NCI-H2196 treated with DMSO at 0.1 percent for 48 hours (cell line): ENCODE data around the gene KIF25.
"Not testable (repeated sequence)": the region's sequence is repeated elsewhere in the genome, so short reads cannot be mapped to it uniquely, and the experiment has no call there.

Experiments used
- DNase-seq: peaks from one replicate; lab custom pipeline; 2025; ENCODE audit not compliant: unreplicated experiment; lab: John Stamatoyannopoulos, UW

Gene KIF25

DNA sequence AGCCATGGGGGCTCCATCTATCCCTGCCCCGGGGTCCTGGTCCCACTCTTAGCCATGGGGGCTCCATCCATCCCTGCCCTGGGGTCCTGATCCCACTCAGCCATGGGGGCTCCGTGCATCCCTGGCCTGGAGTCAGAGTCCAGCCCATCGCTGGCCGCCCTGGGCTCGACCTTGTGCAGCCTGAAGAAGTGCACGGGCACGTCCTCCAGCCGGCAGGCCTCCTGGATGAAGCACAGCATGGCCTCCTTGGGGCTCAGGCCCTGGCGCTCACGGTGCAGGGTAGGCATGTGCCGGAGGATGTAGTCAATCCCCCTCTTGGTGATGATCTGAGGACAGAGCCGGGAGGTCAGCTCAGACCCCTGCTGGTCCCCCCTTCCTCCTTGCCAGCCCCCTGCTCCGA is 66.0 kb downstream of the KIF25 start:
- DNase-seq = no peak

DNA sequence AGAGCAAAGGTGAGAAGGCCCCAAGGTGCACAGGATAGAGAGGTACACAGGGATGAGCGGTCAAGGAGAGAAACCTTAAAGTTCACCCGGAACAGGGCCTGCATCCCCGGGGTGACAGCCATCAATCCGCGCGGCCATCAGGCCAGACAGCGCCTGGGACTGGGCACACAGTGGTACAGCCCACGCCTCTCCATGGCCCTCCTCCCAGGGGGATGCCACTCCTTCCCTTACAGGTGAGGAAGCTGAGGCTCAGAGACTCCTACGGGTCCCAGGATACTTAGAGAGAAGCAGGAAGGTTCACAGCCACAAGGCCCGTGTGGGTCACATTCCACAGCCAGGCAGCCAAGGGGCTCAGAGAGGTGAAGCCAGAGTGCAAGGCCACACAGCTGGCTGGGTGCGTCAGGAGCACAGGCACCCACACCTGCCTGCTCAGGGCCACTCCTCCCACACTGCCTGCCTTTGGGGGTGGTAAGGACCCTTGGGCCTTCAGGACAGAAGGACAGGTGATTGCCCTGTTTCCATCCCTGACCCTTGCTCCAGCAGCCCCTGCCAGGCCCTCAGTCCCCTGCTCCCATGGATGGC is 66.8 kb downstream of the KIF25 start:
- DNase-seq = no peak

DNA sequence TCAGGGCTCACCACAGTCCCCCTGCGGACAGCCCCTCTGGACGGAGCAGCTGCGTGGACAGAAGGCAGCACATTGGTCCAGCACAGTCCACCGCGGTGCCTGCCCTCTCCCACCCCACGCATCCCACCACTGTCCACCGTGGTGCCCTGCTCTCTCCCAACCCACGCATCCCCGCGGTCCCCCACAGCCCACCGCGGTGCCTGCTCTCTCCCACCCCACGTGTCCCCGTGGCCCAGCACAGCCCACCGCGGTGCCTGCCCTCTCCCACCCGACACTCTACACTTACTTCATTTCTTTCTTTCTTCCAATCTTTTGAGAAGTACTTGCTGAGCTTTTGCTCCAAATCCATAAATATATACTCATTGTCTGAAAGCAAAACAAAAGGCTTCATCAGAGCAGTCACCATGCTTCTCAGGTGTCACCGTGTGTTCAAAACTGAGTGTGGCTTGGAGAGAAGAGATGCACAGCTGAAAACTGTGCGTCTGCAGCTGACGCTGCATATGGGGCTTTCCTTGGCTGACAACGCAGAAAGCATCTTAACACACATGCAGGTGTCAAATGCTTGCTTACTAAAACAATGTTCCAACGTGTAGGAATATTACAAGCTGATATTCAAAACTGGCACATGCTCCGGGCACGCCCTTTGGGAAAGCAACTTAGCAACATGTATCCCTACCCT is 69.7 kb downstream of the KIF25 start:
- DNase-seq = no peak

DNA sequence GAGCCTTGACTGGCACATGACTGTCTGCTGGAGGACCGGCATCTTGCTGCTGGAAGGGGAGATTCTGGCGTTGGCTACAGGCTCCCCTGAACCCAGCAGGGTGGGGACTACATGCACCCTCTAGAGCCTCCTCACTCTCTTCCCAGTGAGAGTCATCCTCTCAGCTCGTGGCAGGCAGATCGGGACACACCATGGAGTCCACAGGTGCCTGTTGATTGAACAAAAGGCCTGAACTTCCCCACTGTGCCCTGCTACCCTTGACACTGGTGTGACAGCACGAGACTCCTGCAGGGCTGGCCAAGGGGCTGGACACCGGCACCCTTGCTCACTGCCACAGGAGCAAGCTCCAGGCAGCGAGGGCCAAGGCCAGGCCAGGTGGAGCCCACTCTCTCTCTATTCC is 73.3 kb downstream of the KIF25 start:
- no peak for DNase-seq

DNA sequence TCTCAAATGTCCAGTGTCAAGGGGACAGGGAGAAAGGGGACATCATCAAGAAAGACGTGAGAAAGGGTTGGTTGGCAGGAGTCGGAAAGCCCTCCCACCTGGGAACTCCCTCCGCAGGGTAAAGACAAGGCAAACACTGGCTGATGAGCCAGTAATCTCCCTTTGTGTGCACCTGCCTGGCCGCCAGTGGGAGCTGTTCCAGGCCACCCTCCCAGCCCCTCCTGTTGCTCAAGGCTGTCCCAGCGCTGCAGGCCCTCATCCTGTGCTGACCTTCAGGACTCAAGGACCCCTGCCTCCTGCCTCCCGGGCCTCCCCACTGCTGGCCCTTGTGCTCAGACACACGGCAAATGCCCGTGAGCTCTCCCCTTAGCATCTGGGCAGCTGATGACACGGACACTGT is 74.1 kb downstream of the KIF25 start:
- no peak for DNase-seq

DNA sequence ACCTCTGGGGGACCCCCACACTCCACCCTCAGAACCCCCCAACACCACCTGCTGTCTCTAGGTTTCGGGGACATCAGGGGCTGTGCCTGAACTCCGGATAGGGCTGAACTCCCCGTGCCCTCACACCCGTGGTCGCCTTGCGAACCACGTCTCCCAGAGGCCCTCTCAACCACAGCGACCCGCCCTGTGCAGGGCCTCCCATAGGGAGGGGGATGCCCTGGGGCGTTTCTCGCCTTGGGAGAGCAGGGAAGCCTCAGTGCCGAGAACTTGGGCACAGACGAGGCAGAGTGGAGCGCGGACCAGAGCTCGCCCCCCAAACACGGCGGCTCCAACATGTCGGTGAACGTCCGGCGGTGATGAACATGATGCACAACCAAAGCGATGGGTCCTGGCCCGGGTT is 74.8 kb downstream of the KIF25 start:
- no peak for DNase-seq

DNA sequence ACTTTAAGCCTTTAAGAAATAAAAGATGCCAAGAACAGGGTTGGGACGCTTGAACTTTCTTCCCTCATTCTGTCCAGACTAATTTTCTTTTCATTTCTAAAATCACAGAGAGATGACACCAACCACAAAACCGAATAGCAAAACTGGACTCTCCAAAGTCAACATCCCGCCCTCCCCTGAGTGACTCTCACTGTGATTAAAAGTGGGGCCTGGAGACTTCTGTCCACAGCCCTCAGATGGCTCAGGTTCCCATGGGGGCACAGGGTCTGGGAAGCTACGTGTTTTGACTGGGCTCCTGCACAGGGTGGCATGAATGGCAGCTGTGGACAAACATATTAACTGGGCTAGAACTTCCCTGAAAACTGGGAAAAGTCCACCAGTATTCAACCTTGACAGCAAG is 75.3 kb downstream of the KIF25 start:
- DNase-seq = no peak

DNA sequence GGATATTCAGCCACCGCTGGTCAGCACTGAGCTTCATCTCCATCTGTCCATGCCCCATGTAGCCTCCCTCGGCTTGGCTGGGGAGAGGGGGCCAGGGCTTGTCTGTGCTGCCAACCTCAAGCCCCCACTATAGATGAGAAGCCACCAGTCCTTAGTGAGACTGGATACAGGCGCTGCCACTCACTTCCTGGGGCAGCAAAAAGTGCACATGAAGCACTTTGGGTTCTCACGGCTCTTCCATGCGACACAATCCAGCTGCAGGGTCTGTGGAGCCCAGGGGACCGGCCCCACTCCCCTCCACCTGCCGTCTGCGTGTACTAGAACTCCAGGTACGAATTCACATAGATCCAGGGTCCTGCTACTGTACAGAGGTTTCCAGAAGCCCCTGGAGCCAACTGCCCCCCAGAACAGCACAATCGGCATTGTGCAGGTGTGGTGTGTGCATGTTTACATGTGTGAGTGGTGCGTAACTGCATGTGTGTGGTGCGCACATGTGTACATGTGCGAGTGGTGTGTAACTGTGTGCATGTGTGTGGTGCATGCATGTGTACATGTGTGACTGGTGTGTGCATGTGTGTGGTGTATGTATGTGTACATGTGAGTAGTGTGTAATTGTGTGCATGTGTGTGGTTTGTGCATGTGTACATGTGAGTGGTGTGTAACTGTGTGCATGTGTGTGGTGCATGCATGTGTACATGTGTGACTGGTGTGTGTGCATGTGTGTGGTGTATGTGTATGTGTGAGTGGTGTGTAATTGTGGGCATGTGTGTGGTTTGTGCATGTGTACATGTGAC is 76.7 kb downstream of the KIF25 start:
- DNase-seq = no peak

DNA sequence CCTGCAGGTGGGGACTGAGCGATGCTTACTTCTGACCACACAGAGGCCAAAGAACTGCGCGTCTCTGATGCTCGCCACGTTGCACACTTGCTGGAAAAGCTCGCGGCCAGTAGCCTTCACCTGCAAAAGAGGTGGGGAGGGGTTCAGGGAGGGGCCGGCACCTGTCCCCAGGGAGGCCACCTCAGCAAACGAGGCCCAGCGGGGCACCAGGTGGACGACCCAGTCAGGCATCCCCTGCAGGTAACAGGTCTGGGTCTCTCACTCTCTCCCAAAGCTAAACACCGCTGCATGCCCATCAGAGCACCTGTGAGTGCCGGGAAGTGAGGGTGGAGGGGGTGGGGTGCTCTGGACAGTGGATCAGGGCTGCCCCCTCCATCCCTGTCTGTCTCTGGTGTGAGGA is 77.7 kb downstream of the KIF25 start:
- no peak for DNase-seq

DNA sequence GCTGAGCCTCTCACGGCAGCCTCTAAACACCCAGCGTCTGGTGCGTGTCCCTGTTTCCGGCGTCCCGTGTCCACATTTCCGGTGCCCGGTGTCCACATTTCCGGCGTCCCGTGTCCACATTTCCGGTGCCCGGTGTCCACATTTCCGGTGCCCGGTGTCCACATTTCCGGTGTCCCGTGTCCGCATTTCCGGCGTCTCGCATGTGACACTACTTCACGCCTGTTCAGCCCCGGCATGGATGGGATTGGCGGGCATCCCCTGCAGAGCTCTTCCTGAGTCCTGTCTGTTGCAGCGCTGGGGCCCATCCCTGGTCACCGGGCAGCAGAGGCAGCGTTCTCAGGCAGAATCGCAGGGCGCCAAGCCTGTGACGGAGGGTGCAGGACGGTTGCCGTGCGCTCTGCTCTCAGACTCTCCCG is 78.3 kb downstream of the KIF25 start:
- no peak for DNase-seq

DNA sequence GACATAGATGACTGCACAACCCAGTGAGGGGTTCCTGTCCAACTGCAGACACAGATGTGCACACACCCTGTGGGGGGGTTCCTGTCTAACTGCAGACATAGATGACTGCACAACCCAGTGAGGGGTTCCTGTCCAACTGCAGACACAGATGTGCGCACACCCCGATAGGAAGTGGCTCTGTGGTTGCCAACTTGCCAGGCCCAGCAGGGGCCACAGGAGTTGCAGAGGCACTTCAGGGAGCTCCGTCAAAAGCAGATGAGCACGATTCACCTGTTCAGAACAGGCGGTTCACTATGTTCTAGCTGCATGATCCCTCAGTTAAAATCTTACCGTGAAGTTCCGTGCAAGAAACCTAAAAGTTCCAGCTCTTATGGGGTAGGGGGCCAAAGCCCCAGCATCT is 79.9 kb downstream of the KIF25 start:
- DNase-seq = not testable (repeated sequence)

DNA sequence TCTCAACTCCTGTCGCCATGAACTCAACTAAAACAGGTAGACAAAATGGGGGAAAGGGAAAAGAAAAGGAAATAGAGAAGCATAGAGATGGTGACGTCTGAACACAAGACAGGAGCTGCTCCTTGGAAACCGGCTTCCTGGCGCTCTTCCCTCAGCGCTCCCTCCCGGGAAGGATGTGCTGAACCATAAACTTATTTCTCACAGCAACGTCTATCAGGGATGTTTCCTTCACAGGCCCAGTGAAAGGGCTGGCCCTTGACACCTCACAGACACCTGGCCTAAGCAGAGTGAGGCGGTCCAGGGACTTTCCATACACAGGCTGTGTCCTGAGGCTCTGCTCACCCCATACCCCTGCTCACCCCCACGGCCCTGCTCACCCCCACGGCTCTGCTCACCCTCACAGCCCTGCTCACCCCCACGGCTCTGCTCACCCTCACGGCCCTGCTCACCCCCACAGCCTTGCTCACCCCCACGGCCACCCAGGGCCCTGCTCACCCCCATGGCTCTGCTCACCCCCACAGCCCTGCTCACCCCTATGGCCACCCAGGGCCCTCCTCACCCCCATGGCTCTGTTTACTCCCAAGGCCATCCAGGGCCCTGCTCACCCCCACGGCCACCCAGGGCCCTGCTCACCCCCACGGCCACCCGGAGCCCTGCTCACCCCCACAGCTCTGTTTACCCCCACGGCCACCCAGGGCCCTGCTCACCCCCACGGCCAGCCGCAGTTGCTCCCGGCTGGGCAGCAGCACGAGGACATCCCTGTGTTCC is 80.9 kb downstream of the KIF25 start:
- DNase-seq = no peak

DNA sequence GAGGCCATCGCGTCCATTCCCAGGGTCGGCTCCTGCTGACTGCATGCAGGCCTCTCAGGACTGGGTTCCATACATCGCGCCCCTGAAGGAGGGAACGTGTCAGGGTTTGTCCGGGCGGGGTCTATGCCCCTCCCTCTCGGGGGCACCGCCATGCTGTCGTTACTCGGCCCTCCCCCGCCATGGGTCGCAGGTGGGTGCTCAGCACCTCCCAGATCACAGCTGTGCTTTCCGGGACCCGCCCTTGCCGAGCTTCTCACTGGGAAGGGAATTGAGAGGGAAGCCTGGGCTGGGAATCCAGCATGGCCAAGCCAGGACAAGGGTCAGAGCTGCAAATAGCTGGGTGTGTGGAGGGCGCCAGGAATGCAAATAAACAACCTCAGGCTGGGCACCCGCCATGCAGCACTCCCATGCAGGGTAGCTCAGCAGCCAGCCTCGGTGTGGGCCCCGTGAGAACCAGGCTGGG is 81.5 kb downstream of the KIF25 start, which contains the start of gene FRMD1:
TSS of gene FRMD1 (minus strand) at position 270 of the 463 bp plus-strand sequence. CDS start at position 152, 118 bp downstream.
- no peak for DNase-seq

DNA sequence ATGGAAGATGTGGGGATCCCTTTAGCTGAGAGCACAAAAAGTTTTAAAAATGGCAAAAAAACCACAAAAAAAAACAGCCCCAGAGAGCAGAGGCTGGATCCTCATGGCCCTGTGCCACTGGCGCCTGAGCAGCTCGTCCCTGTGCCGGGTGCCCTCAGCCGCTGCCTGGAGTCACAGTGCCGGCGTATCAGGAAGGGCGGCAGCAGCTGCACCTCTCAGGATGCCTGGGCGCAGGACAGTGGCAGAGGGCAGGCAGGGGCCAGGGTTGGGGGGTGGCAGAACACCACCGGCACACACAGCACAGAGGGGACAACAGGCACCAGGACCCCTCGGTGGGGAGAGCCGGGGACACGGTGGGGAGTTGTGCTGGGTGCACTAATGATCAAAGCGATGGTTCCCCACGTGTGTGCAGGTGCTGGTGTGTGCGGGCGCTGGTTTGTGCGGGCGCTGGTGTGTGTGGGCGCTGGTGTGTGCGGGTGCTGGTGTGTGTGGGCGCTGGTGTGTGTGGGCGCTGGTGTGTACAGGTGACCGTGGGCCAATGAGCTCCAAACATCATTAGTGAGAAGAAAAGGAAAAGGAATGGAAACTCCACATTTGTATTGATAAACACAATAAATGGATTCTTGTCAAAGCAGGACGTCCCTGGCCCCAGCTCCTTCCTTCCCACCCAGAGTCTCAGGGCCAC is 83.1 kb downstream of the KIF25 start:
- no peak for DNase-seq

DNA sequence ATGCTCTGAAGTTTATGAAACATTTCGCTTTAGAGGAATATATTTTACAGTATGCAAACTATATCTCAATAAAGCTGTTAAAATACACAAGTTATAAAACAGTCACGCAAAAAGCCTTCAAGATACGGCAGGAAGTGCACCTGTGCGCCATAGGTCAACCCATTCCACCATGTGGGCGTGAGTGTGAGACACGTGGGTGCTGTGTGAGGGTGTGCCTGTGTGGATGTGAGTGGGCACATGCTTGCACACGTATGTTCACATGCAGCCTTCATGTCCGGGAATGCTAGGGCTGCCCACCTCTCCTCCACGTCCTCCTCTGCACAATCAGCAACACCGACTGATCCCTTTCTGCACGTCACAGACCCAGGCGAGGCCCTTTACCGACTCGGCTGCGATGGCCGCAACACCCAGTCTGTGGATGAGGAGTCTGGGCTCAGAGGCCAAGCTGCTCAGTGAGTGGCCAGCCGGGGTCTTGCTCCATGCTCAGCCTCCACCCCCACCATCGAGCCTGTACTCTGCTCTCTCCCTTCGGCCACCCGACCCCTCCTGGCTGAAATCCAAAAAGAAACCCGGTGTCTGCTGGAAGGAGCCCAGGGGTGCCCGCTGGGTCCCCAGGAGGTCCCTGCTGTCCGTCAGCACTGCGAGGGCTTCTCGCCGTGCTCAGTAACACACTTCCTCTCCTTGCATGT is 84.5 kb downstream of the KIF25 start:
- DNase-seq = no peak

DNA sequence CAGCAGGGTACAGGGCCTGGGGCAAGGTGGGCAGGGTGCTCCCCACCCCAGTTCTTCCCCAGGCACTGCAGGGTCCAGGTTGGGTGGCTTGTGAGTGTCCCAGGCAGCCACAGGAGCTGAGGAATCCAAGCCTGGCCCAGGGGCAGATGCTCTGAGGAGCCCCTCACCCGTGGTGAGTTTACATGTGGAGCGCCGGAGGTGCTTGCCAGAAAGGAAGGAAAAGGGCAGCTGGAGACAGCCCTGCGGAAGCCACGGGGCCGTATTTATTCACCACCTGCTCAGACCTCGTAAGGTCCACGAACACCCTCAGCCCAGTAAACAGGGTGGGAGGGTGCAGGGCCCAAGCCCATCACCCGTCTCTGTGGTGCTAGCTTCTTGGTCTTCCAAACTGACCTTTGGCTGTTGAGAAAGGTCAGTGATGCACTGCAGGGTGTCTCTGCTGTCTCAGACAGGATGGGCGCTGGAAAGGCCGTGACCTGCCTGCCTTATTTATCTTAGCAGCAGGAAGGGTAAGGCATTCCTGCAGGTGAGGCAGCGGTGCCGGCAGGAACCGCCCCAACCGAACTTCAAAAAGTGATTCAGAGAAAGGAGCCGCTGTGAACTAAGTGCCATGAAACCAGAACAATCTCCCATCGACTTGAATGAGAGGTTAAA is 85.5 kb downstream of the KIF25 start:
- DNase-seq = no peak

DNA sequence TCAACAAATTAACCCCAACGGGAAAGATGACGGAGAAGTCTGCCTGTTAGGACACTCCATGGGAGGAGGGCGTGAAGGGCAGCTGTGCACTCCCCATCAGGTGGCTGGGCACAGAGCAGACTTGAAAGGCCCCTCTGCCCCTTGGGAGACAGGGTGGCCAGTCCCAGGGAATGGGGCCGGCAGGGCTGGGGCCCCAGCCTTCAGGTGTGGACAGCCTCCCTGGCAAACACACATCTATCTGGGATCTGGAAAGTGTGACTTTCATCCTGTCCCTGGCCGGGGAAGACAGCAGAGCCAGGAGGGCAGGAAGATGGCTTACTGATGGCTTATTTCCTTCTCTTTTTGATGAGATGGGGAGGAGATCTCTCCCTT is 86.0 kb downstream of the KIF25 start:
- DNase-seq = no peak

DNA sequence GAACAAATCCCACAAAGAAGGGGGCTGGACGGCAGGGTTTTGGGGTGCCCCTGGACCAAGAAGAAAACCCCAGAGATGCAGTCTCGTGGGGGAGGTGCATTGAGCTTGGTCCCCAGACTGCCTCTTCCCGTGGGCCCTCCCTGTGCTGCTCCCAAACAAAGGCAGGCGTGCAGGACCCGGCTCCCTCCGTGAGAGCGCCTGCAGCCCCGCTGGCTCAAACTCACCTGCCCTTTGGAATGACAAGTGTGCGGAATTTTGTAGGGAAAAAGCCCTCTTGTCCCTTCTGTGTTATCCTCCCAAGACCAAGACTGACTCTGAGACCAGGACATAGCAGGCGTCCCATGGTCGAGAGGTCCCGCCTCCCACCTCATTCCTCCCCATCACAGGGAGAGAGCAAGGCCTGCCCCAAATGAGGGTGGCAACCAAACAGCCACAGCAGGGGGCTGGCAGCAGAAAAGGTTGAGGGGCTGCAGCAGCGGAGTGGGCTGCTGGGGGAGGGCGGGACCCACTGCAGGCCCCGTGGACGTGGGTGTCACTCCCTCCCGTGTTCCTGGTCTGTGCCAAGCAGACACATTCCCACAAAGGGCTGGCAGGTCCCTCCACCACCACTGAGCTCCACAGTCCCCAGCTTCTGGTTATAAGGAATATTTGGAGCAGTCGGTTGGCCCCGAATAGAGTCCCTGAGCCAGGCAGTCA is 87.1 kb downstream of the KIF25 start:
- DNase-seq = no peak

DNA sequence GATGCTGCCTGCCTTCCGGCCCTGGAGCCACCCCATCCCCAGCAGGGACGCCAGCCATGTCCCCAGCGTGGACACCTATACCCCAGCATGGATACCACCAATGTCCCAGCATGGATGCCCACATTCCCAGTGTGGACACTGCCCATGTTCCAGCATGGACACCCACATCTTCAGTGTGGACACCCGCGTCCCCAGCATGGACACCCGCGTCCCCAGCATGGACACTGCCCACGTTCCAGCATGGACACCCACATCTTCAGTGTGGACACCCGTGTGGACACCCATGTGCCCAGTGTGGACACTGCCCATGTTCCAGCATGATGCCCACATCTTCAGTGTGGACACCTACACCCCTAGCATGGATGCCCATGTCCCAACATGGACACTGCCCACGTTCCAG is 88.6 kb downstream of the KIF25 start:
- no peak for DNase-seq
